CD1c-positive myeloid dendritic cell (primary cell): ENCODE data around the gene C1RL.
A peak's percentile ranks its signal among the peaks of the same experiment; 100 is the strongest.

ENCODE experiments used
- DNase-seq: peaks from one replicate; pipeline ENCODE4 v3.0.0-alpha.2; 2016; ENCODE audit errors: extremely low spot score

C1RL gene

DNA sequence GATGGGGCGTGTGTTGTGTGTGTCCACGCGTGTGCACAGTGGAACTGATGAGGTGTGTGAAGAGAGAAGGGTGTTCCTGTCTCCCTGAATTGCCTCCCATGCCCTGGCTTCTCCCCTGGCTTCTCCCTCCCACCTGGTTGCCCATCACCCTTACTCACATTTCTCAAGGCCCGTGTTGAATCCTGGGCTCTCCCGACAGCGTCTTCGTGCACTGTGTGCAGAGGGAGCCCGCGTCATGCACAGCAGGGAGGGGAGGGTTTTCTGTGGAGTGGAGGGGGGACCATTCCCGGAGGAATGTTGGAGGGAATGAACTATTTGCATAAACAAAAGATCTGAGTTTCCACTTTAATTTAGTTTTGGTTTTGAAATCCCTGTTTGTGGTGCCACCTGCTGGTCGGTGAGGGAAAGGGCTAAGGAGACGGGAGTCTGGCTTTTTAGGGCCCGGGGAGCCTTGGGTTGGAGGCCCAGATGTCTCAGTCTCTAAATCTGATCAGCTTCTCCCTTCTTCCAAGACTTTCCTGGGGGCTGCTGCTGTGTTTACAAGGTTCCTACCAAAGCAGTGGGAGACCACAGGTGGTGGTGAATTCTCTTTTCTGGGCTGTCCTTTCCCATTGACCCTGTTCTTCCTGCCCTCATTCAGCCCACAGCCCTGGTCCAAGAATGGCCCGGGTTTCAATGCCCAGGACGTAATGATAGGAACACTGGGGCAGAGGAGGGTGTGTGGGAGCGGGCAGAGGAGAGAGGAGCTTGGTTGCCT lies 16.6 kb downstream of the C1RL start, which contains the start of gene C1R:
Gene C1R, minus strand, starts transcription at position 217 of the 757 bp plus-strand sequence. Its CDS starts 57 bp downstream, at position 160.
- peak; percentile 67 for DNase-seq

DNA sequence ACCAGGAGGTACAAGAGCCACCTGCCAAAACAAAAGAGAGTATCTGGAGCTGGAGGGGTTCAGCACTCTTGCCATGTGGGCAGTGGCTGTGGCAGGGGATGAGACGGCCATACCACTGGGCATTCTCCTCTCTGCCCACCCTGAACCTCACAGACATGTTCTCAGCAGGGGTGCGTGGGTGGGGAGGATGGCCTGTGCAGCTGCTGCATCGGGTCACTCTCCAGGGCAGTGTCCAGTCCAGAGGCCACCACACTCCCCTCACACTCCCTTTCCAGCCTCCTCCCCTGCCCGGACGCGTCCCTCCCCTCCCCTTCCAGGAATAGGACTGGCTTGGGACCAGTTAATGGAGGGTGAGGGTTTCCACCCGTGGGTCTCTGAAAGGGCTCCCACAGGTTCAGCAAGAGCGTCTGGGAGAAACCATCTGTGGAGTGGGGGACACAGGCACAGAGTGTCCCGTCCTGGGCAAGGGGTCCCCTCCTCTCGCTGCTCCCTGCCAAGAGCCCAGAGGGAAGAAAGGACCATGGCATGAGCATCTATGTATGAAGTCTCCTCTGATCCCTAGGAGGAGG lies 17.3 kb downstream of the C1RL start:
- DNase-seq, result no peak

DNA sequence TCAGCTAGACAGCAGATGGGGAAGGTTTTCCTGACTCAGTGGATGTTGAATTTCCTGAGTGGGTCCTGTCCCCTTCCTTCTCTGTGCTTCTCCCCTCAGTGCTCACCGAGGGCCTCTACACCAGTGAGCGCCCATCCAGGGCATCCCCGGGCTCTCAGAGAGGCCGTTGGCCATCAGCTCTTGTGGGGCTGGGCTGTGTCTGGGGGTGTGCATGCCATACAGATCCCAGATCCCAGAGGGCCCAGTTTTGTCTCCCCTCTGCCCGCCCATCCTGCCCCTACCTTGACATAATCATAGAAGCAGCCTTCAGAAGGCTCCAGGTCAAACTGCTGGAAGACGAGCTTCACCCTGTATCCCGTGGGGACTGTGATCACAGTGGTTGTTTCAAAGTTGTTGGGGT lies 17.8 kb downstream of the C1RL start:
- no peak for DNase-seq

DNA sequence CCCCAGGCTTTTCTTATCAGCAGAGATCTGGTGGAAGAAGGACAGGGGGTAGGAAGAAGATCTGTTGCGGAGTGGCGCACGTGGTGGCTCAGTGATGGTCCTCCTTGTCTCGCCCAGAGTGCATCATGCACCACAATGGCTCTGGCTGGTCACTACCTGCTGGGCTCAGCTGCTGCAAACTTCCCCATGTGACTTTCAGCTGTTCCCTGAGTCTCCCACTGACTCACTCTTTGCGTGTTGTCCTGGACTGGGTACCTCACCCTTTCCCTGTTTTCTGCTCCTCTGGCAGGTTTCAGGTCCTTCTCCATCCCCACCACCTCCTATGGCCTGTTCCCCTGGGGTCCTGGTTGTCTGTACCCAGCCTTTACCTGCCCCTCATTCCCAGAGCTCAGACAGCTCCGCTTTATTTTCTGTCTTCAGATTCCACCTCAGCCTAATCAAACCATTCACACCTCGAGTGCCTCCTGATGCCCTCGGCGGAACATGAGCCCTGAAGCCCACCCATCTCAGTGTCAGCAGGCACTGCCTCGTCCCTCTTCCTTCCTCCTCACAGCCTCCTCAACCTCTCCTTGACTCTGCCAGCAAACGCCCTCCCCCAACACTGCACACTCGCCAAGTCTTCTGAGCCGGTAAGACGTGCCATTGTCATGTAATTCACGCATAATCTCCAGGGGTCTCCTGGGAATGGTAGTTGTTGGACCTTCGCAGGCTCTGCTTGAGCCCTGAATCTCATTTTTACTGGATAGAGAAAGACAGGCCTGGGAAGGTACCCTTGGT lies 18.6 kb downstream of the C1RL start:
- no peak for DNase-seq

DNA sequence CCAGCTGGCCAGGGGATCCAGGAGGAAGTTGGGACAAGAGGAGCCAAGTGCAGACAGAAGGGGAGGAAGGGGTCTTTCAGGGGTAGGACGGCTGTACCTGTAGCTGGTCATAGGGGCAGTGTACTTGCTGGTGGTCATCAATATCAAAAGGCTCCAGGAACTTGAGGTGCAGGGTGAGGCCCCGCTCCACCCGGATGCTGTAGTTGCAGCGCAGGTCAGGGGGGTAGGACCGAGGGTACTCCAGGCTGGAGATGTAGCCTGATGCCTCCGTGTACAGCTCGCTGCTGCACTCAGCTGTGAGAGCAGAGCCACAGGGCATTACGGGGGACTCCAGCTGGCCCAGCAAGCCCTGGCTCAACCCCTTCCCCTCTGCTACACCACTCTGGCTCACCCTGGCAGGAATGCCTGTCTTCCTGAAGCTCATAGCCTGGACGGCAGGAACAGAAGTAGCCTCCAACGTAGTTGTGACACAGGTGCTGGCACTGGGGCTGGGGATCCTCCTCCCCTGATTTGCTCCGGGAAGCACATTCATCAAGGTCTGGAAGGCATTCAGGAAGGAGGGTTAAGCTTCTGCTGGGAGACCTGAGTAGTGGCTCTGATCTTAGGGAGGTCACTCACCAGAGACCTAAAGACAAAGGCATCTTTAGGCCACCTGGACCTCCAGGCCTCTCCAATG lies 19.7 kb downstream of the C1RL start:
- no peak for DNase-seq

DNA sequence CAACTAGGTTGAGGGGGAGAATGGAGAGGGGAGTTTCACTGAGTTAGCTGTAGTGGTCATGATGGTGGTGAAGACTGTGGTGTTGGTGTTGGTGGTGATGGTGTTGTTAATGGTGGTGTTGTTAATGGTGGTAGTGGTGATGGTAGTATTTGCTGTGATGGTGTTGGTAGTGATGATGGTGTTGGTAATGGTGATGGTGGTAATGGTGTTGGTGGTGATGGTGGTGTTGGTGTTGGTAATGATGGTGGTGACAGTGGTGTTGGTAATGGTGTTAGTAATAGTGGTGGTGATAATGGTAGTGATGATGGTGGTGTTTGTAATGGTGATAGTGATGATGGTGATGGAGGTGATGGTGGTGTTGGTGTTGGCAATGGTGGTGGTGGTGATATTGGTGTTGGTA lies 25.9 kb downstream of the C1RL start:
- DNase-seq, result no peak

DNA sequence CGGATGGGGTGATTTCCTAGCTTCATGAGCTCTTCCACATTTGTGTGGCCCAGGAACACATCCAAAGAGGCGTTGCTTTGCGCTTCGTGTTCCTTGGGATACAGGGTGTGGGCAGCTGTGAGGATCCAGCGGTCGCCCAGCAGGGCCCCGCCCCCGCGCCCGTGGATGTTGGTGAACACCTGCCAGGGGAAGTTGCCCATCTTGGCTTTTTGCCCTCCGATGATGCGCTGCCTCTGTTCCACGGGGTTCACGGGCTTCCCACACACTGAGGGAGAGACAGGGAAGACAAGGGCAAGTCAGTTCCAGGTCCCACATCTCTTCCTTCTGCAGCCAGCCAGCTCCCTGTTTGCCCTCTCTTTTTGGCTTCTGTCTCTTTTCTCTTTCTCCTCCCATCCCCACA lies 28.0 kb downstream of the C1RL start:
- no peak for DNase-seq

DNA sequence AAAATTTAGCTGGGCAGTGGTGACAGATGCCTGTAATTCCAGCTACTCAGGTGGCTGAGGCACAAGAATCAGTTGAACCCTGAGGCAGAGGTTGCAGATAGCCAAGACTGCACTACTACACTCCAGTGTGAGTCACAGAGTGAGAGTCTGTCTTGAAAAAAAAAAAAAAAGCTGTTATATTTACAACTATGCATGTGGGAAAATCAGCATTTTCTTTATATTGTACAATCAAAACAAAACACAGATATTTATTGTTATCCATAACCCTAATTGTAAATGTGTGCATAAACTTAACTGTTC lies 29.2 kb downstream of the C1RL start:
- DNase-seq, result no peak

DNA sequence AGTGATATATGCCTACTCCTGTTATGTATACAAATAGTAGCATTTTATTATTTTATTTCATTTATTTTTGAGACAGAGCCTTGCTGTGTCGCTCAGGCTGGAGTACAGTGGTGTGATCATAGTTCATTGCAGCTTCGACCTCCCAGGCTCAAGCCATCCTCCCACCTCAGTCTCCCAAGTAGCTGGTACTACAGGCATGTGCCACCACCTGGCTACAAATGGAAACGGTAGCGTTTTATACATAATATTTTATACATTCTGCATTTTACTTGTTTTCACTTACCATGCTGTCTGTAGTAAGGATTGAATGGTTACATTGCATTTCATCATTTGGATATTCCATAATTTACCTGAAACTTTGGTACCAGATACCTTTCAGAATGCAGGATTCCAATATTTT lies 30.9 kb downstream of the C1RL start:
- DNase-seq, result no peak

DNA sequence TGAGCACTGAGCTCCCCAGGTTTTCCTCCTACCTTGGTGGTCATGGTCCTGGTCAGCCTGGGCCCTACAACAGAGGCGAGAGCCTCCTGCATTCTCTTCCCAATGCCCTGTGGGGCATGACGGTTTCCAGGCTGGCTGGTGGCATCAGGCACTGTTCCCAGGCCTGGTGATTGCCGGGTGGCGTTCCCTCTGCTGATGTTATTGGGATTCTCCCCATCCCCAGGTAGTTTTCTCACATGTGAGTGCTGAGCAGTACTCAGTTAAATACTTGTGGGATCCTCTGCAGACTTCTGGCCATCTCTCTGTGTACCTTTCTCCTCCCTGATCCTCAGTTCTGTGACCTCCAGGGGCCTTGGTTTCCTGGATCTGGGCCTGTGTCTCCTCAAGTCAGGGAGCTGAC lies 32.5 kb downstream of the C1RL start:
- no peak for DNase-seq

DNA sequence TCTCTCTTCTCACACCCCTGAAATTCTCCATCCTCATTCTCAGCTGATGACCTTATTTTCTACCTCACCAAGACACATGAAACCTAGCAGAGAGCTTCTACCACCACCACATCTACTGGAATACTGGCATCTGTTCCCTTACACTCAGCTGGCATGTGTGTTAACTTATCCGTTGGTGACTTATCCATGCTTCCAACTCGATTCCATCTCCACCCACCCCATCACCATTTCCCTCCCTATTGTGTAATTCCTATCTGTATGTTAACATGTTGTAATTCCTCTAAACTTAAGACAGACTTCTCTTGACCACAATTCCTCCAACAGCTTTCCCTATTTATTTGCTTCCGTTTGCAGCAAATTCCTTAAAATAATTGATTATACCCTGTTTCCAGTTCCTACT lies 33.1 kb downstream of the C1RL start:
- DNase-seq, result no peak

DNA sequence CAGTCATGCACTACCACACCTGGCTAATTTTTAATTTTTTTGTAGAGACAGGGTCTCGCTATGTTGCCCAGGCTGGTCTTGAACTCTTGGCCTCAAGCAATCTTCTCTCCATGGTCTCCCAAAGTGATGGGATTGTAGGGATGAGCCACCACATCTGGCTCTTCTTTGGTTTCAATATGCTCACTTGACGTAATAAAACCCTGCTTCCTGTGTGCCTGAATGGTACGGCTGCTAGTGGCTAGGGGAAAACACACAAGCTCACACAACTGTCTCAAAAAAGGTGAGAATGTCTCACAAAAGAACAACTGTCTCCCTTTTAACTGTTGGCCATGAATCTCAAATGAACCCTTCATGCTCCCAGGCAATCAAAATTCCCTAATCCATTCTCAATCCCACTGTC lies 33.5 kb downstream of the C1RL start:
- DNase-seq, result no peak

DNA sequence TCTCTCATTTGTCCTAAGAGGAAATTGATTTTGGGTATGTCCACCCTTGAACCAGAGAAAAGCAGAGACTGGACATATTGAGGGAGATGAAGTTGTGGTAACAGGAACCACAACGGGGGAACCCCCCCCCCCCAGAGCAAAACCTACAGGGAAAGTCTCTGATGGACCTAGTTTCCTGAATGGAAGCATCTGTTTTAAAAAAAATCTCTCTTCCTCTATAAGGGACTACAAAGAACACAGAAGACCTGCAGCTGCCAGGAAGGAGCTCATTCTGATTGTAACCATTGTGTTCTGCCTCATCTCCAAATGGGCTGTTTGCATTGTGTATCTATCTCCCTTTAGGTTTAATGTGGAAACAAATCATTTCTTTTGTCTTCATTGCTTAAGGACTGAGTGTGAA lies 35.1 kb downstream of the C1RL start:
- DNase-seq, result no peak

DNA sequence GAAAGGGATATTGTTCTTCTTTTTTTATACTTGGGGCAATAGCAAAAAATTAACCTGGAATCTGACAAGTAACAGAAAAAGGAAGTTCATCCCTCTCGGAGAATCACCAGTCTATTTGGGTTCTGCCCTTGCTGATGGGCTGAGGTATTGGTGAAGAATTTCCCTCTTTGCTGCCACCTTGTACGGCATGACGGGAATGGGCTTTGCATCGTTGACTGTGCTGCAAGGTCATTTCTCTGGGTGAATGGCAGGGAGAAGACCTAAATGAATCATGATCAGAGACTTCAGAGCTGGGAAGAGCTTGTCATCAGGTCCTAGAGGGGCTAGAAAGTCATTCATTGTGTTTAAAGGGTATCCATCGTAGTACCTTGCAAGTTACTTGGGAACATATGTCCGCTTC lies 36.5 kb downstream of the C1RL start:
- no peak for DNase-seq

DNA sequence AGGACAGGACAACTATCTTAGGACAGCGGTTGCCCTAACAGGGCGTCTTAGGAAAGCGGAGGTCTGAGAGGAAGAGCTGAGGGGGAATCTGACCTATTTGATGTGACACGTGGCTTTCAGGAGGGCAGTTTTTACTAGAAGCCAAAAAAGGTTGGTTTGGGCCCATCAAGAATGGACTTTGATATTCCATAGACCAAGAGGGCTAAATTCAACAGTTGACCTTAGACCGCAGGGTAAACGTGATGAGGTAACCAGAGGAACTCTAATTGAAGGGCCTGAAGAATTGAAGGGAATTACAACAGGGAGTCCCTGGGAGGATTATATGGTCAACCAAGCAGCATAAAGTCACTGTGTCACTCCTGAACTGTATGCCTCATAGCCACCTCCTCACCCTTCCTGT lies 37.0 kb downstream of the C1RL start:
- no peak for DNase-seq

DNA sequence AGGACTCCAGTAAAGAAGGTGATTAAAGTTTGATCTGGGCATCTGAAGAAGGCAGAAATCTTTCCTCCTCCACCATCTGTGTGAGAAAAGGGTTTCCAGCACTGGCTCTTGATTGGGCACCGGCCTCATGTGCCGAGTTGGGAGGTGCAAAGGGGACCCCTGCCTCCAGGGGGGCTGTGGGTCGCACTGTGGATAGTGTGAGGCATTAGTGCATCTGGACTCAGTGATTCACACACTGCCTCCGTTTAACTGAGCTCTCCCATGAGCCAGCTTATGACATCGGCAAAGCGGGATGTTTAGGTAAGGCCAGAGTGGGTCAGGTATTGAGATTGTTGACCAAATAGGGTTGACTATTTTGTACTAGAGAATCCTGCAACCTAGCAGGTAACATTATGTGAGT lies 39.6 kb downstream of the C1RL start:
- DNase-seq, result no peak

DNA sequence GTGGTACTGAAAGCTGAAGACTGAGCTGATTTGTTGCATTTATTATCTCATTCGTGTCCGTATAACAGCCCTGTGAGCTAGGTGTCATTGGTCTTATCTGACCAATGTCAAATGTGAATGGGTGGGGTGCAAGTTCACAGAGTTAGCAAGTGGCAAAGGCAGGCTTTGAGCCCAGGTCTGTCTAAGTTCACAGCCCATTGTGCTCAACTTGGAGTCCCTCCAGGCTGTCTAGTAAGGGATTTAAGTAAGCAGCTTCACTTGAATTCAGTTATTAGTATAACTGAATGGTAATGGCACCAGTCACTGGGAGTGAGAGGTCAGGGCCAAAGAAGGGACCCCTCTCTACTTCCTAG lies 40.0 kb downstream of the C1RL start:
- DNase-seq, result no peak

DNA sequence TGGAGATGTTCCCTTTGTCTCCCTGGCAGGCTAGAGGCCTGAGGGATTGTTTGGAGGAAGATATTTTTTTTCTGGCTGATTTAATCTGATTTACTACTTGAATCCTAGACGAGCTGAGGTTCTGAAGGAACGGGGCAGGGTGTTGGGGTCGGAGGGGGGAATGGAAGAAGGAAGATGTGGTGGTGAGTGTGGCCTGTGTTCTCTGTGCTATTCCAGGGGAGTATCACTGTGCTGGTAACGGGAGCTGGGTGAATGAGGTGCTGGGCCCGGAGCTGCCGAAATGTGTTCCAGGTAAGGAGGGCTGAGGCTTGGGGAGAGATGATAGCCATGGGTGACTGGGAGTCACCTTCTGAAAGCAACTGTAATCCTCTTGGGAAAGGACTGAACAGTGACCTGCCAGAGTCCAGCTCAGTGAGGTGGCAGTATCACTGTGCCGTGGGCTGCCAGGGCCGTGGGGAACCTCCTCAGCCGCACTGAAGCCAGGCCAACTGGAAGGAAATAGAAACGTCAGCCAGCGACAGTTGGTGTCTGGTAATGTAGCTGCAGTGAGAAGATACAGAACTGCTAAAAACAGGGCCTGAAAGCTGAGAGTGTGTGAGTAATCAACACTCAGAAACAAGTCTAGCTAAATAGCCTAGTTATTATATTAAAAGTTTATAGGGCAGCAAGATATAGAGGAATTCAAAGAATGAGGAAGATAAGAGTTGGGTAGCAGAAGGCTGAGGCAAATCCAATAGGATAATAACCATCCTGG lies 40.6 kb downstream of the C1RL start:
- DNase-seq, result no peak

DNA sequence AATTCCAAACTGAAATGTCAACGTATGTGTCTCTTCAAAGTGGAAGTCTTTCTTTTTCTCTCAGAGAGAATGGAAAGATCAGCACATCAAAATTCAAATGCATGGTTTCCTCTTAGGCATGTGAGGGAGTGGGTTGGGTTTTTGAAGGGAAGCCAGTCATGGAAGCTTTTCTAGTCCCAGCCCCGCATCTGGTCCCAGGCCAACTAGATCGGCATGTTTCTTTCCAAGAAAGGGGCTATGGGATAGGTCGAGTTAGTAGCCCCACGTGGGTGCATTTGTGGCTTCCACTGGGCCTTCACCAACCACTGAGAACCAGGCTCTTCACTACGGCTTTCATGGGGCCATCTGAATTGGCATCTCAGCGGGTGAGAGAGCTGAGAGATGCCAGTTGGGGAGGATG lies 41.9 kb downstream of the C1RL start:
- DNase-seq, result no peak

DNA sequence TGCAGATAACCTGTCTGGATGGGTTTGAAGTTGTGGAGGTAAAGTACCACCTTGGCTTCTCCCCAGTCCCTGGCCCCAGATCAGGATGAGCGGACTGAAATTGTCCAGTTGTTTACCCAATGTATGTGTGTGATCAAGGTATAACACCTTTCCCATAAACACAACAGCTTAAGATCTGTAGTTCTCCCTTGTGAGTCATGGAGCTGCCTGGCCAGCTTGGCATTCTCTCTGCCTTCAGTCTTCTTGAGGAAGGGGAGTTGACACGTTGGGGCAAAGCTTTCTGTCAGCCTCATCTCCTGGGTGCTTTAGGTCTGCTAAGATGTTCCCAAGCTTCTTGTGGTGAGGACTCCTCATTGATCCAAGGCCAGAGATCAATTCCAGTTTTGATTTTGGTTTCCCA lies 42.4 kb downstream of the C1RL start:
- no peak for DNase-seq

DNA sequence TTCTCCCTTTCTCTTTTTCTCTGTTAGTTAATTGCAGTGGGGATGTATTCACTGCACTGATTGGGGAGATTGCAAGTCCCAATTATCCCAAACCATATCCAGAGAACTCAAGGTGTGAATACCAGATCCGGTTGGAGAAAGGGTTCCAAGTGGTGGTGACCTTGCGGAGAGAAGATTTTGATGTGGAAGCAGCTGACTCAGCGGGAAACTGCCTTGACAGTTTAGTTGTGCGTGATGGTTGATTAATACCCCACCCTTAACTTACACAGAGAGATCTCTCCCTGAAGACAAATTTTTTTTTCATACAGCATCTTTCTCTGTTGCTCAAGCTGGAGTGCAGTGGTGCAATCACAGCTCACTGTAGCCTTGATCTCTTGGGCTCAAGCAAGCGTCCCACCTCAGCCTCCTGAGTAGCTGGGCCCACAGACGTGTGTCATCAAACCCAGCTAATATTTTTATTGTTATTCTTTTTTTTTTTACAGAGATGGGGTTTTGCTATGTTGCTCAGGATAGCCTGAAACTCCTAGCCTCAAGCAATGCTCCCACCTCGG lies 43.9 kb downstream of the C1RL start:
- DNase-seq, result no peak

DNA sequence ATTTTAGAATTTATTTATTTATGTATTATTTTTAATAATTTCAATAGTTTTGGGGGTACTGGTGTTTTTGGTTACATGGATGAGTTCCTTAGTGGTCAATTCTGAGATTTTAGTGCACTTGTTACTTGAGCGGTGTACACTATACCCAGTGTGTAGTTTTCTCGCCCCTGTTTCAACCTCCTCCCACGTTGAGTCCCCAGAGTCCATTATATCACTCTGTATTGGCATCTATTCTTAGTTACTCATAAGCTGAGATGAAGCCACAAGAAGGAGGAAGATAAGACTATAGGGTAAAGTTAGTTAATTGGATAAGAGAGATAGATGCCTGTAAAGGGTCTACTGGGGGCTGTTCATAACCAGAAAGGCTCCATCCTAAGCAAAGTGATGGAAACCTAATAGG lies 44.5 kb downstream of the C1RL start:
- DNase-seq, result no peak
